Thyroid gland (tissue), 4 donors: Measurements from ENCODE around the gene NUP58.

ENCODE experiments used
- POLR2A ChIP-seq, 2 donors: fragments of 450-650 bp; IDR thresholded peaks; one replicate each; pipeline ENCODE4 v1.6.1; 2017; ENCODE audit warnings: antibody characterized with exemption in 2 of 2, mild to moderate bottlenecking in 2 of 2, moderate library complexity in 1 of 2
- TF ChIP-seq, protein P1 (sequence below), 6 experiments: fragments of 200-600 bp in 3 of 6; fragments of 450-650 bp in 3 of 6; sonication (generic) in 3 of 6; IDR thresholded peaks; one replicate each; pipeline ENCODE4 v1.5.1; 2016 to 2019; ENCODE audit warnings: antibody characterized with exemption in 6 of 6, mild to moderate bottlenecking in 2 of 6, inconsistent platforms in 1 of 6, moderate library complexity in 1 of 6

DNA sequence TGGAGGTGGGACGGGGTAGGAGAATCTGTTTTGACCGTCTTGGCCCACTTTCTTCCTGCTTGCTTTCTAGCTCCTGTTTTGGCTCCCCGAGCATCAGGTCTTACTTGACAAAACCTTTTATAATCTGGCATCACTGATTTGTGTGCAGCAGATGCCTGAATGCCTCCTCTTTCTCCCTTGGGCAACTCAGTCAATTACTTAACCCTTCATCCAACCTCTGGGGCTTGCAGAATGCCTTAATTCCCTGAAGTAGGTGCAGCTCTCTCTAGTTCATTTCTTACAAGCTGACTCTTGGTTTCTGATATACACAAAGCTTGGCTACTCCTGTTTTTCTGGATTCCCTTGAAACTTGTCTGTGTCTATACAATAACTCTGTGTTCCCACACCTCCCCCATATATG is 5.7 kb upstream of the NUP58 start:
- TF ChIP-seq, protein P1, sequence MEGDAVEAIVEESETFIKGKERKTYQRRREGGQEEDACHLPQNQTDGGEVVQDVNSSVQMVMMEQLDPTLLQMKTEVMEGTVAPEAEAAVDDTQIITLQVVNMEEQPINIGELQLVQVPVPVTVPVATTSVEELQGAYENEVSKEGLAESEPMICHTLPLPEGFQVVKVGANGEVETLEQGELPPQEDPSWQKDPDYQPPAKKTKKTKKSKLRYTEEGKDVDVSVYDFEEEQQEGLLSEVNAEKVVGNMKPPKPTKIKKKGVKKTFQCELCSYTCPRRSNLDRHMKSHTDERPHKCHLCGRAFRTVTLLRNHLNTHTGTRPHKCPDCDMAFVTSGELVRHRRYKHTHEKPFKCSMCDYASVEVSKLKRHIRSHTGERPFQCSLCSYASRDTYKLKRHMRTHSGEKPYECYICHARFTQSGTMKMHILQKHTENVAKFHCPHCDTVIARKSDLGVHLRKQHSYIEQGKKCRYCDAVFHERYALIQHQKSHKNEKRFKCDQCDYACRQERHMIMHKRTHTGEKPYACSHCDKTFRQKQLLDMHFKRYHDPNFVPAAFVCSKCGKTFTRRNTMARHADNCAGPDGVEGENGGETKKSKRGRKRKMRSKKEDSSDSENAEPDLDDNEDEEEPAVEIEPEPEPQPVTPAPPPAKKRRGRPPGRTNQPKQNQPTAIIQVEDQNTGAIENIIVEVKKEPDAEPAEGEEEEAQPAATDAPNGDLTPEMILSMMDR (IDR thresholded peaks at IDR 0.05), result no peak
- TF ChIP-seq POLR2A (IDR thresholded peaks at IDR 0.05), result no peak
